Upper lobe of right lung (tissue), 1 donor: ENCODE results near the gene DCST2. TPM values are rescaled to one million over a fixed set of nuclear protein-coding genes. Genes with fewer than 3 reads are reported as not detected.

Source experiments
- ATAC-seq: fragments of 200-7000 bp; cut with Tn5 transposase; one replicate; pipeline ENCODE4 v1.9.1; 2020; ENCODE audit warnings: mild to moderate bottlenecking, moderate library complexity
- DNase-seq: peaks from one replicate; pipeline ENCODE4 v3.0.0-alpha.2; 2020
- H3K27ac ChIP-seq: fragments of 200-600 bp; one replicate; pipeline ENCODE4 v1.8.0; 2022
- H3K27me3 ChIP-seq: fragments of 200-600 bp; one replicate; pipeline ENCODE4 v1.8.0; 2022; ENCODE audit warnings: mild to moderate bottlenecking
- H3K36me3 ChIP-seq: fragments of 200-600 bp; one replicate; pipeline ENCODE4 v1.8.0; 2022
- H3K4me1 ChIP-seq: fragments of 200-600 bp; one replicate; pipeline ENCODE4 v1.8.0; 2022
- H3K4me3 ChIP-seq: fragments of 200-600 bp; one replicate; pipeline ENCODE4 v1.8.0; 2022; ENCODE audit warnings: mild to moderate bottlenecking
- H3K9me3 ChIP-seq: fragments of 200-600 bp; one replicate; pipeline ENCODE4 v1.8.0; 2022
- CTCF ChIP-seq: fragments of 200-600 bp; IDR thresholded peaks from one replicate; pipeline ENCODE4 v1.8.0; 2022; ENCODE audit warnings: antibody characterized with exemption
- intact Hi-C: fragments of 100-400 bp; cut with DNase I; formaldehyde crosslinking; loops from one replicate; pipeline ENCODE4 v1.11.0; 2022
- total RNA-seq: library from RNA; stranded (reverse); fragmentation: NEBNext Ultra II Directional; extraction: Animal tissue kit (Norgen Biotek cat#: 25700); gene quantifications from one replicate; pipeline ENCODE4 v1.2.1, GENCODE V29; 2021
- donor health status: DM: no; HTN: yes; CAD: no; lungs with severe emphysema.

Gene DCST2
- total RNA-seq, 1 donor from 2014 or later: 1.5 TPM

- Histone ChIP-seq H3K27ac (peak overlapping the region; percentile 93), H3K9me3 (no peaks in the 10 kb centered on the region), H3K27me3 (no peaks in the 10 kb centered on the region), H3K4me1 (peaks cover 61% of the 10 kb centered on the region), H3K4me3 (peak overlapping the region; percentile 88), H3K36me3 (no peaks in the 10 kb centered on the region)
- no peak for DNase-seq
- TF ChIP-seq CTCF: no peak
- intact Hi-C loops: no loop called here
- no peak for ATAC-seq
These were observed 30.3 kb downstream of the DCST2 start for GRCh38 chr1:155003227-155003765.

GRCh38 chr1:155002464-155003226 lies 30.9 kb downstream of the DCST2 start, which contains the start of gene ZBTB7B:
Gene ZBTB7B, plus strand, starts transcription at chr1:155002802. Its CDS starts 11,859 bp downstream, at chr1:155014661.
- peak within 1 kb of the TSS; percentile 93 for H3K27ac ChIP-seq
- DNase-seq (peak; percentile 87), ATAC-seq (peak; percentile 3)
- H3K36me3 ChIP-seq: no peaks in the 10 kb centered on the region
- peak within 1 kb of the TSS; percentile 88 for H3K4me3 ChIP-seq
- no peaks in the 10 kb centered on the region for H3K27me3 ChIP-seq
- H3K9me3 ChIP-seq: no peaks in the 10 kb centered on the region
- intact Hi-C loops: no loop called here
- peaks cover 55% of the 10 kb centered on the region for H3K4me1 ChIP-seq
- no peak for TF ChIP-seq CTCF

- Histone ChIP-seq H3K27ac (peak overlapping the region; percentile 90), H3K4me1 (peaks cover 47% of the 10 kb centered on the region), H3K36me3 (no peaks in the 10 kb centered on the region), H3K4me3 (peak overlapping the region; percentile 88), H3K9me3 (no peaks in the 10 kb centered on the region), H3K27me3 (no peaks in the 10 kb centered on the region)
- peak; percentile 32 for TF ChIP-seq CTCF
- DNase-seq (peak; percentile 100), ATAC-seq (peak; percentile 84)
- intact Hi-C loops: no loop called here
These were observed 31.7 kb downstream of the DCST2 start for GRCh38 chr1:155001675-155002463.

- TF ChIP-seq CTCF: no peak
- intact Hi-C loops: no loop called here
- Histone ChIP-seq H3K27me3 (no peaks in the 10 kb centered on the region), H3K4me3 (peak overlapping the region; percentile 88), H3K4me1 (peaks cover 42% of the 10 kb centered on the region), H3K27ac (peak overlapping the region; percentile 90), H3K9me3 (no peaks in the 10 kb centered on the region), H3K36me3 (no peaks in the 10 kb centered on the region)
- DNase-seq (no peak), ATAC-seq (no peak)
These were observed 32.2 kb downstream of the DCST2 start for GRCh38 chr1:155001425-155001674.

GRCh38 chr1:155000726-155001424 lies 32.7 kb downstream of the DCST2 start:
- intact Hi-C loops: no loop called here
- H3K27ac ChIP-seq: peak overlapping the region; percentile 90
- DNase-seq (peak; percentile 98), ATAC-seq (peak; percentile 72)
- peak overlapping the region; percentile 88 for H3K4me3 ChIP-seq
- no peaks in the 10 kb centered on the region for H3K27me3 ChIP-seq
- no peak for TF ChIP-seq CTCF
- peaks cover 37% of the 10 kb centered on the region for H3K4me1 ChIP-seq
- H3K9me3 ChIP-seq: no peaks in the 10 kb centered on the region
- no peaks in the 10 kb centered on the region for H3K36me3 ChIP-seq
